ENCODE data around the gene RNASEH1. TPM values are rescaled to one million over a fixed set of nuclear protein-coding genes. Genes with fewer than 3 reads are reported as not detected.

The RNASEH1 gene
- total and polyA plus RNA-seq, 2 of the 13 experiments (the other 11 are each of a cell fraction or from before 2014, with no cell fraction given): 14.5 to 57.4 TPM

DNA sequence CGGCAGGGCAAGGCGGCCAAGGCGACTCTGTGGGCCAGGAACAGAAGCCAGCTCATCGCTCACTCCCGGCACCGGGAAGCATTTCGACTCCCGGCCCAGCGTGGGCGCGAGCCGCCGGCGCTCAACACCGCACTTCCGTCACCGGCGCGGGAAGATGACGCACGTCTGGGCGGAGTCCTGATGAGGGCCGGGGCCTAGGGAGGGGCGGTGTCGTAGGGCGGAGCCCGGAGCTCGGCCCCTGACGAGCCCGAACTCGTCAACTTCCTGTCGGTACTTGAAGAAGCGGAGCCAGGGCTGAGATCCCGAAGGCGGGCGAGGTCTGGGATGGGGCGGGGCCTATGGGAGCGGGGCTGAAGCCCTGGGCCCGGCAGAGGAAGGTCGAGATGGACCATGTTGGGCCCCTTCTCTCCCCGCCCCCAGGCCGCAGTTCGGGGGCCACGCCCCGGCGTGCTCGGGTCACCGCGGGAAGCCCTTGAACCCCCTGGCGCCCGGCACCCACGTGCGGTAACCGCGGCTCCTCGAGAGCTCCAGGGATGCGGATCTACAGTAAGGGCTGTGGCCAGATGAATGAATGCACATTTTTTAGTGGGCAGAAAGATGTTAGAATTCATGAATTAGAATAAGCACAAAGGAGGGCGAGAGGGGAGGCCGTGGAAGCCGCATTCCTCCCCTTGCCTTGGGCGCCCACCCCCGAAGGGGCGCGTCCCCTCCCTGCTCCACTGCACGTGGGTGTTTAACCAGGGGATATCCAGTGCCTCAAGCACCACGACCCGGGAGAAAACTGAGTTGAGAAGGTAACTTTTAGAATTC, at the start of gene RNASEH1 (continued):
- TF ChIP-seq ZBTB39 (CRISPR knock-in tag; IDR thresholded peaks at IDR 0.05): peak; percentile 64; the same call in 1 of the 2 replicates
- TF ChIP-seq, protein P1, sequence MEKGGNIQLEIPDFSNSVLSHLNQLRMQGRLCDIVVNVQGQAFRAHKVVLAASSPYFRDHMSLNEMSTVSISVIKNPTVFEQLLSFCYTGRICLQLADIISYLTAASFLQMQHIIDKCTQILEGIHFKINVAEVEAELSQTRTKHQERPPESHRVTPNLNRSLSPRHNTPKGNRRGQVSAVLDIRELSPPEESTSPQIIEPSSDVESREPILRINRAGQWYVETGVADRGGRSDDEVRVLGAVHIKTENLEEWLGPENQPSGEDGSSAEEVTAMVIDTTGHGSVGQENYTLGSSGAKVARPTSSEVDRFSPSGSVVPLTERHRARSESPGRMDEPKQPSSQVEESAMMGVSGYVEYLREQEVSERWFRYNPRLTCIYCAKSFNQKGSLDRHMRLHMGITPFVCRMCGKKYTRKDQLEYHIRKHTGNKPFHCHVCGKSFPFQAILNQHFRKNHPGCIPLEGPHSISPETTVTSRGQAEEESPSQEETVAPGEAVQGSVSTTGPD (CRISPR knock-in tag; IDR thresholded peaks at IDR 0.05): peak; percentile 79; the same call in 1 of the 2 replicates
- TF ChIP-seq ZNF362 (CRISPR knock-in tag; IDR thresholded peaks at IDR 0.05; ENCODE audit: borderline replicate concordance): peak; percentile 55
- peak; percentile 94 for TF ChIP-seq ARNT2 (CRISPR knock-in tag; IDR thresholded peaks at IDR 0.05; ENCODE audit: low read depth)
- peak; percentile 96 for TF ChIP-seq BATF2 (CRISPR knock-in tag; IDR thresholded peaks at IDR 0.05)
- TF ChIP-seq ZNF746 (CRISPR knock-in tag; IDR thresholded peaks at IDR 0.05): peak; percentile 95
- TF ChIP-seq ZNF670 (CRISPR knock-in tag; IDR thresholded peaks at IDR 0.05; ENCODE audit: borderline replicate concordance): peak; percentile 54; the same call in 1 of the 2 replicates
- TF ChIP-seq, protein P2, sequence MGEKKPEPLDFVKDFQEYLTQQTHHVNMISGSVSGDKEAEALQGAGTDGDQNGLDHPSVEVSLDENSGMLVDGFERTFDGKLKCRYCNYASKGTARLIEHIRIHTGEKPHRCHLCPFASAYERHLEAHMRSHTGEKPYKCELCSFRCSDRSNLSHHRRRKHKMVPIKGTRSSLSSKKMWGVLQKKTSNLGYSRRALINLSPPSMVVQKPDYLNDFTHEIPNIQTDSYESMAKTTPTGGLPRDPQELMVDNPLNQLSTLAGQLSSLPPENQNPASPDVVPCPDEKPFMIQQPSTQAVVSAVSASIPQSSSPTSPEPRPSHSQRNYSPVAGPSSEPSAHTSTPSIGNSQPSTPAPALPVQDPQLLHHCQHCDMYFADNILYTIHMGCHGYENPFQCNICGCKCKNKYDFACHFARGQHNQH (CRISPR knock-in tag; IDR thresholded peaks at IDR 0.05): peak; percentile 90
- TF ChIP-seq MTF1 (CRISPR knock-in tag; IDR thresholded peaks at IDR 0.05): peak; percentile 91
- TF ChIP-seq CHD4 (IDR thresholded peaks at IDR 0.05; ENCODE audit: borderline replicate concordance, low read length): peak; percentile 89
- peak; percentile 87 for TF ChIP-seq ETV5 (CRISPR knock-in tag; IDR thresholded peaks at IDR 0.05; ENCODE audit: borderline replicate concordance)
- TF ChIP-seq DBP (CRISPR knock-in tag; IDR thresholded peaks at IDR 0.05; ENCODE audit: not compliant biosample characterization): peak; percentile 68
- TF ChIP-seq, protein P3, sequence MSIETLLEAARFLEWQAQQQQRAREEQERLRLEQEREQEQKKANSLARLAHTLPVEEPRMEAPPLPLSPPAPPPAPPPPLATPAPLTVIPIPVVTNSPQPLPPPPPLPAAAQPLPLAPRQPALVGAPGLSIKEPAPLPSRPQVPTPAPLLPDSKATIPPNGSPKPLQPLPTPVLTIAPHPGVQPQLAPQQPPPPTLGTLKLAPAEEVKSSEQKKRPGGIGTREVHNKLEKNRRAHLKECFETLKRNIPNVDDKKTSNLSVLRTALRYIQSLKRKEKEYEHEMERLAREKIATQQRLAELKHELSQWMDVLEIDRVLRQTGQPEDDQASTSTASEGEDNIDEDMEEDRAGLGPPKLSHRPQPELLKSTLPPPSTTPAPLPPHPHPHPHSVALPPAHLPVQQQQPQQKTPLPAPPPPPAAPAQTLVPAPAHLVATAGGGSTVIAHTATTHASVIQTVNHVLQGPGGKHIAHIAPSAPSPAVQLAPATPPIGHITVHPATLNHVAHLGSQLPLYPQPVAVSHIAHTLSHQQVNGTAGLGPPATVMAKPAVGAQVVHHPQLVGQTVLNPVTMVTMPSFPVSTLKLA (IDR thresholded peaks at IDR 0.05): peak; percentile 61
- TF ChIP-seq ZNF335 (CRISPR knock-in tag; IDR thresholded peaks at IDR 0.05): peak; percentile 84
- TF ChIP-seq JUN (CRISPR knock-in tag; IDR thresholded peaks at IDR 0.05): peak; percentile 87; the same call in 1 of the 2 replicates
- TF ChIP-seq GLMP (CRISPR knock-in tag; IDR thresholded peaks at IDR 0.05; ENCODE audit: borderline replicate concordance): no peak

Data from HepG2 (cell line).